HG03280 (cell line): Measurements from ENCODE around the gene F13A1.

Experiments
- ATAC-seq: cut with Tn5 transposase; IDR thresholded peaks from one replicate; pipeline ENCODE4 v1.9.1; 2021; ENCODE audit warnings: mild to moderate bottlenecking, moderate library complexity; ENCODE audit not compliant: unreplicated experiment

F13A1 gene

GRCh38 chr6:6319952-6320811 is at the start of gene F13A1:
Gene F13A1 (minus strand): TSS chr6:6320662. CDS start chr6:6318664, 1,998 bp downstream.
- no peak for ATAC-seq

GRCh38 chr6:6368684-6369052 is 48.2 kb upstream of the F13A1 start:
- no peak for ATAC-seq

DNA sequence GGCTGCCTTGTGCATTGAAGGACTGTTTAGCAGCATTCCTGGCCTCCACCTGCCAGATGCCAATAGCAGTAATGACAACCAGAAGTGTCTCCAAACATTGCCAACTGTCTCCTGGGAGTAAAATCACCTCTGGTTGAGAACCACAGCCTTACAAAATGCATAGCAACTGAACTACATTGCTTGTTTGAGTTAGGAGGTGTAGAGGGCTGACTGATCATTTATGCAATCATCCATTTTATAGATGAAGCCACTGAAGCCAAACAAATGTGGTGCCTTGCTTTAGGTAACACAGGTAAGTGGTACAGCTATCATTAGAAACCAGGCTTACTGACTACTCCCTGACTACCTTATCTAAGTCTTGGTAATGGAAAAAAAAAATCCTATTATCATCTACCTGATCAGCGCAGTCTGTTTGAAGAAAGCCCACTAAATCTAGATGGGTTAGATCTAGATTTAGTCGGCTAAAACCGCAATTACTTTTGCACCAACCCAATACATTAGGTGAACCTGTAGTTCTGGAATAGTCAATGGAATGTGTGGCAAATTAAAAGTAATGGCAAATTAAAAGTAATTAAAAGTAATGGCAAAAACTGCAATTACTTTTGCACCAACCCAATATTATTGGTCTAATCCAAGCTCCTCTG is 47.7 kb upstream of the F13A1 start:
- no peak for ATAC-seq

DNA sequence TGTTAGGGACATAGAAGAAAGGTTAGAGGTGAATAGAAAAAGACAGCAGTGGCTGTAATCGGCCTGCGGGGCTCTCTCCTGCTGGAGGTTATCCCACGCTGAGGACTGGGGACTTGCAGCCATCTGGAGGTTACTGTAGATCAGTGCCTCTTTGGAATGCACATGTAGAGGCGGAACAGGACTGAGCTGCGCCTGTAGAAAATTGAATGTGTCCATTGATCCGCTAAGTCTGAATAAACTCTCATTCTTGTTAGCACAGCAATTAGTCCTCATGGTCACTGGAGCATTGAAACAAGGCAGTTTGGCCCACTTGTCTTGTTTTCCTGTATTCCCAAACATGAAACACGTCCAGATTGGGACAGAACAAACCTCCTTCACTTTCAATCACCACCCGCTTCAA is 46.3 kb upstream of the F13A1 start:
- no peak for ATAC-seq

GRCh38 chr6:6365242-6365641 is 44.8 kb upstream of the F13A1 start:
- no peak for ATAC-seq

DNA sequence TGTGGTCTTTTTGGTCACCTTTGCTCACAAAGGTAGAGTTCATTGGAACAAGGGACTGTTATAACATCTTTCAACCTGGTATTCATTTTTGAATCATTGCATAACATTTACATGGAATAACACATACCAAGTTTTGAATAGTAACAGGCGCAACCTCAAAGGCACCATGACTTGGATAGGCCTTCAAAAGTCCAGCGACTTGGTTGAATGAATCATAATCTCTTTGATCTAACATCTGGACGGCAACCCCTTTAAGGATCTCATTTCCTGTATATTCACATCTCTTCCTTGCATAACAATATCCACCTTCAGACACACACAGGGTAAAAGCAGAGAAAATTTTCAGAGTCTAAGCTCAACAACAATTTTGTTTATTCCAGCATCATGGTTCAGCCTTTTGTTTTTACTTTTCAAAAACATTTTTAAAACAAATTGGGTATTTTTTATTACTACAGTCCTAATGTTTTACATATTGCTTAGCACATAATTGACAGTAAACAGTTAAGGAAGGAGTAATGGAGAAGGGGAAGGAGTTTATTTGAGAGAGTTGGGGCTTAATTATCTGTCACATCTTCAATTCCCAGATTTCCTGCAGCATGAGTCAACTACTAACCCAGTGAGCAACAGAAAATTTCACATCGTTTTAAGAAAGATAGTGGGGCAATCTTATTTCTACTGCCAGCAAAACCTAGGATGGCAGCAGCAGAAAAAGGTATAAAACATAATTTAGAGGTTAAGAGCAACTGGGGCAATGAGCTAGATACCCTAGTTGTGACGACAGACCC is 41.8 kb upstream of the F13A1 start:
- ATAC-seq, result no peak

GRCh38 chr6:6357530-6357929 is 37.1 kb upstream of the F13A1 start:
- no peak for ATAC-seq

GRCh38 chr6:6357032-6357431 is 36.6 kb upstream of the F13A1 start:
- ATAC-seq, result no peak

DNA sequence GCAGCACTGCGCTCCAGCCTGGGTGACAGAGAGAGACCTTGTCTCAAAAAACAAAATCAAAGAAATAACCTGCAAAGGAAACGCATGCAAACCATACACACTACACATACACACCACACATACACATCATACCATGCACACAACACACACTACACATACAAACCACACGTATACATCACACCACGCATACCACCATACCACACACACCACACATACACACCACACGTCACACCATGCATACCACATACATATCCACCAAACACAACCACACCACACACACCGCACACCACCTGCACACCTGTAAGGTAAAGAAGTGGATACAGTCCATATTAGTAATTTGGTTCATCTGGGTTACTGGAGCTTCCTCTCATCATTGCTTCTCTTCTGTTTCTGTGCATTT is 32.3 kb upstream of the F13A1 start:
- ATAC-seq, result no peak

DNA sequence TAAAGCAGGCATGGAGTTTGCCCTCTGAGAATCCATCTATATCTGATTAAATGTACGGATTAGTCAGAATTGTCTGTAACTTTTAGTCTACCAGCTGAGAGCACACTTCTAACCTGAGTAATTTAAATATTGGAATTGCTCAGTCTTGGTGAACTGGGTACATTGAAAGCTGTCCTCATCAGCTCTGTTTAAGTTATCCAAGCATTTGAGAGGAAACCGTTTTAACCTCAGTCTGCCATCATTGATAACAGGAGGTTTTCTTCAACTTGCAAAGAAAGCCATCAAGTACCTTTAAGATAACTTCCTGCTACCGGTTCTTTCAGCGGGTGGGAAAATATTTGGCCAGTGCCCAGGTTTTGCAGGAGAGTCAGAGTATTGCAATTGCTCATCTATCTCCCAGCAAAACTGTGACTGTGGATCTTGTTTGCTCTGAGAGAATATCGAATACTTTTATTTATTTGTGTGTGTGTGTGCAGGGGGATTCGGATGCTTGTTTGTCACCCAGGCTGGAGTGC is 31.1 kb upstream of the F13A1 start:
- no peak for ATAC-seq

DNA sequence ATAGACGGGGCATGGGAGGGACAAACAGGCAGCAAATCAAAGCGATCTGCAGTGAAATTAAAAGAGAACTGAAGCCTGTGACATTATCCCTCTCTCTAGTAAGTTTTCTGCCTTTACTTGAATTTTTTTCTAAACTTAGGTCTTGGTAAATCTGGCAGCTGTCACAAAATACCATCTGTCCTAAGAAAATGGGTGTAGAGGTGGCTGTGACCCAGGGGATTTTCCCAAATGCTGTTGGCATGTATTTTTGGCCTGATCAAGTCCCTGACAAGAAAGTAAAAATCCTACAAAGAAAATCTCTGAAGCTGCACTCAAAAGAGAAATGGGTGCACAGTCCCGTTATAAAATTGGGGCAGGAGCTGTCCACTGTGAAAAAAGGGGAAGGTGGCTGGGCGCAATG is 30.2 kb upstream of the F13A1 start:
- ATAC-seq, result no peak

GRCh38 chr6:6348256-6348655 is 27.8 kb upstream of the F13A1 start:
- no peak for ATAC-seq

GRCh38 chr6:6346427-6347023 is 26.1 kb upstream of the F13A1 start:
- ATAC-seq, result no peak

GRCh38 chr6:6333501-6333900 is 13.0 kb upstream of the F13A1 start:
- ATAC-seq, result no peak

- ATAC-seq, result peak; percentile 33
These were observed 12.4 kb upstream of the F13A1 start for GRCh38 chr6:6332811-6333244.

- peak; percentile 62 for ATAC-seq
These were observed 11.6 kb upstream of the F13A1 start for GRCh38 chr6:6331946-6332601.

DNA sequence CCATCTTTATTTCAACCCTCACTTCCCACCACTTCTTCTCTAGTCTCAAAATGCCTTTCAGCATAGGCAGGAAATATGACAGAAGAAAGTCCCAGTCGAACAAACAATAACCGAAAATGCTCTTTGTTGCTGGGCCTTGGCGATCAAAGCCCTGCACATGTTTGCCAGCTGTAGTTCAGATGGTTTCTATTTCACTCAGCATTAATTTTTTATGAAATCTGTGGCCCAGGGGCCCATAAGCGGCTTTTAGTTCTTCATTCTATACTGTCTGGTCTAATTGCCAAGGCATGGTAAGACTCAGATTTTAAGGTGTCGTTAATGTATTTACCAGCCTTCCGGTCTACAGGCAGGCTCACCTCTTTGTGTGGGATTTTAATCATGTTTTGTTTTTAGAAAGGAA is 10.9 kb upstream of the F13A1 start:
- peak; percentile 53 for ATAC-seq

- ATAC-seq, result no peak
These were observed 9.9 kb upstream of the F13A1 start for GRCh38 chr6:6330407-6330806.

GRCh38 chr6:6328451-6328850 is 8.0 kb upstream of the F13A1 start:
- ATAC-seq, result no peak

GRCh38 chr6:6323352-6323751 is 2.9 kb upstream of the F13A1 start:
- no peak for ATAC-seq
